GM19351 (cell line): ENCODE measurements around the gene WBP1L.
"Not testable (repeated sequence)": the region's sequence is repeated elsewhere in the genome, so short reads cannot be mapped to it uniquely, and the experiment has no call there.

Experiments used
- ATAC-seq: cut with Tn5 transposase; IDR thresholded peaks from one replicate; pipeline ENCODE4 v1.9.1; 2021; ENCODE audit warnings: mild to moderate bottlenecking, moderate library complexity; ENCODE audit not compliant: unreplicated experiment

WBP1L gene

GRCh38 chr10:102758240-102758932 lies 14.6 kb downstream of the WBP1L start:
- ATAC-seq = no peak

- not testable (repeated sequence) for ATAC-seq
These were observed 15.2 kb downstream of the WBP1L start for GRCh38 chr10:102758933-102759262.

DNA sequence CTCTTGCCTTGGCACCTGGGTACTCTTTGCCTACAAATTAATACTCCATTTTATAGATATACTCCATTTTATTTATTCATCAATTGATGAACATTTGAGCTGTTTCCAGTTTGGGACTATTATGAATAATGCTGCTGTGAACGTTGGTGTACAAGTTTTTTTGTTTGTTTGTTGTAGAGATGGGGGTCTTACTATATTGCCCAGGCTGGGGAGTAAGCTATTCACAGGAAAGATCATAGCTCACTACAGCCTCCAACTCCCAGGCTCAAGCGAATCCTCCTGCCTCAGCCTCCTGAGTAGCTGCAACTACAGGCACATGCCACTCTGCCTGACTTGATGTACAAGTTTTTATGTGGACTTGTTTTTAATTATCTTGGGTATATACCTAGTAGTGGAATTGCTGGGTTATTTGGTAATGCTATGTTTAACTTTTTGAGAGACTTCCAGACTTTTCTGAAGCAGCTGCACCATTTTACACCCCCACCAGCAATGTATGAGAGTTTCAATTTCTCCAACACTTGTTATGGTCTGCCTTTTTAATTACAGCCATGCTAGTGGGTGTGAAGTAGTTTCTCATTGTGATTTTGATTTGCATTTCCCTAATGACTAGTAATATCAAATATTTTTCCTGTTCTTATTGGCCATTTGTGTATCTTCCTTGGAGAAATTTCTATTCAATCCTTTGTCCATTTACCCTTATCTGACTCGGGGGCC lies 15.9 kb downstream of the WBP1L start:
- ATAC-seq = no peak

- no peak for ATAC-seq
These were observed 18.2 kb downstream of the WBP1L start for GRCh38 chr10:102761981-102762380.

GRCh38 chr10:102762401-102763015 lies 18.8 kb downstream of the WBP1L start:
- no peak for ATAC-seq

DNA sequence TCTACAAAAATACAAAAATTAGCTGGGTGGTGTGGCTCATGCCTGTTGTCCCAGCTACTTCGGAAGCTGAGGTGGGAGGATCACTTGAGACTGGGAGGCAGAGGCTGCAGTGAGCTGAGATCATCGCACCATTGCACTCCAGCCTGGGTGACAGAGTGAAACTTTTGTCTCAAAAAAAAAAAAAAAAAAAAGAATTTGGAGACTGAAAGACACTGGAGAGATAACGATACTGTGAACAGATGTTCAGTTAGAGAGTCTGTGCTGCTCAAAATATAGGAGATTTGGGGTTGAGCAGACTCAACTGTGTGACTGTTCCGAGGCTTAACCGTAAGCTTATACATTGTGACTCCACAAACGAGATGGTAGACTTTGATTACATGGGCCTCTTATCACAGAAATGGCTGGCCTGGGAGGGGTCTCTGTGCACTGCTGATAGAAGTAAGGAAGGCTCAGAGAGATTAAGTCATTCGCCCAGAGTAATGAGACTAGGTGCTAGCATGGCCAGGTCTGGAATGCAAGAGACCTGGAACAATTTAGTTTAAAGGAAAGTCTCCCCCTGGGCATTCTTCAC lies 19.4 kb downstream of the WBP1L start:
- ATAC-seq = no peak

- no peak for ATAC-seq
These were observed 20.9 kb downstream of the WBP1L start for GRCh38 chr10:102764470-102765161.

DNA sequence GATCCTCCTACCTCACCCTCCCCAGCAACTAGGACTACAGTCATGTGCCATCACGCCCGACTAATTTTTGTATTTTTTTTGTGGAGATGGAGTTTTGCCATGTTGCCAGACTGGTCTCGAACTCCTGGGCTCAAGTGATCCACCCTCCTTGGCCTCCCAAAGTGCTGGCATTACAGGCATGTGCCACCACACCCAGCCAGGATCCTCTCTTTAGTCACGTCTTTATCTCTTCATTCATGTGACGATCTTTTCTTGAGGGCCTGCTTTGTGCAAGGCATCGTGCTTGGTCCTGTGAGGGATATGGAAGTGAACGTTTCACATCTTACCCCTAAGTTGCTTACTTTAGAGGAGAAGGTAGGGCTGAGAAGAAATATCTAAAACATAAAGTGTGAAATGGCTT lies 21.6 kb downstream of the WBP1L start:
- ATAC-seq = no peak

DNA sequence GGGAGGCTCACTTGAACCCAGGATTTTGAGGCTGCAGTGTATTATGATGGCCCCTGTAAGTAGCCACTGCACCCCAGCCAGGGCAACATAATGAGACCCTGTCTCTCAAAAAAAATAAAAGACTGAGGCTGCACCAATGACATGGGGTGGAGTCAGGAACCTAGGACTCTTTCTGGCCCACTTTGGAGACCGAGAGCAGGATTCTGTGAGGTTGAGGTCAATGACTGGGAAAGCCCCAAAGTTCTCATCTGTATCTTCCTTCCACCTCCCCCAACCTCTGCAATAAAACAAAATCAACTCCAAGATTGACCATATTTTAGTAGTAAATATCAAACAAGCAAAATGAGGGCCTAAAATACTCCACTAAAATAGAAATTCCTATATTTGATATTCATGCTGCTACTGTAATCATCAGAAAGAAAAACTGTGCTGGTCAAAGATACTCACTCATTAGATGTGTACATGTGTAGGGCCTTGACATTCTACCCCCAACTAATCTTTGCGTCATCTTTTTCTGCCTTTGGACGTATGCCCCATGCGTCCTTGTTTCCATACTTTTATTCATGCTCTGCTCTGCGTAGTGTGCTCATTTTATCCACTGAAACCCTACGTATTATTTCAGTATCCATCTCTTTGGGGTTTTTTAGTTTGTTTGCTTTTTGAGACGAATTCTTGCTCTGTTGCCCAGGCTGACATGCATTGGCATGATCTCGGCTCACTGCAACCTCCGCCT lies 23.8 kb downstream of the WBP1L start:
- ATAC-seq = no peak

DNA sequence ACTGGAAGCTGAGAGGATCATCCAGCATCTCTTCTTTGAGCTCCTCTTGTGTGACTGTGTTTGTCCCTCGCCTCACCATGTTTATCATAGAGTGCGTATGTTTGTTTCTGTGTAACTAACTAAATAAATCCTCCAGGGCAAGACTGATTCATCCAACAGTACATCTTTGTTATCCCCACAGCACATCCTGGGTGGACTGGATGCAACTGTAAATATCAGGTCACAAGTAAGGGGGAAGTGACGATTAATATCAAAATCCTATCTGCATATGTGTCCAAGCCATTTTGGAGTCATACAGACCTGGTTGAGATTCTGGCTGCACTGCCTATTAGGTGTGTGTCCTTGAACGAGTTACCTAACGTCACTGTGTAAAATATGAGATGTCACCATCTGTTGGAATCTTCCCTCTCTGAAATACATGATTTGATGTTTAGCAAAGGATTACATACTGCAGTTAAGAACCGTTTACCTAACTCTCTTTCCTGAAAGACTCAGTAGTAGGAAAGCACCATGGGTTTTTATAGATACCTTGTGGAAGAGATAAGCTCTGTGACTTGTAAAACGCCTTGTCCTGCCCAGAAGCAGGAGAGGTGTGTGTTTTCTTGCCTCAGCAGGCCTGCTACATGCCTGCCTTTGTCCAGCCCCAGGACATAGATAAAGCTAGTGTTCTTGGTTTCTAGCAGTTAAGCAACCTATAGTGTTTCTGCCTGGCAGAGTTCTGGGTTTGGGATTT lies 25.8 kb downstream of the WBP1L start:
- no peak for ATAC-seq

- no peak for ATAC-seq
These were observed 26.3 kb downstream of the WBP1L start for GRCh38 chr10:102770108-102770482.

- no peak for ATAC-seq
These were observed 27.0 kb downstream of the WBP1L start for GRCh38 chr10:102770792-102771191.

GRCh38 chr10:102773320-102773719 lies 29.6 kb downstream of the WBP1L start:
- ATAC-seq = no peak

DNA sequence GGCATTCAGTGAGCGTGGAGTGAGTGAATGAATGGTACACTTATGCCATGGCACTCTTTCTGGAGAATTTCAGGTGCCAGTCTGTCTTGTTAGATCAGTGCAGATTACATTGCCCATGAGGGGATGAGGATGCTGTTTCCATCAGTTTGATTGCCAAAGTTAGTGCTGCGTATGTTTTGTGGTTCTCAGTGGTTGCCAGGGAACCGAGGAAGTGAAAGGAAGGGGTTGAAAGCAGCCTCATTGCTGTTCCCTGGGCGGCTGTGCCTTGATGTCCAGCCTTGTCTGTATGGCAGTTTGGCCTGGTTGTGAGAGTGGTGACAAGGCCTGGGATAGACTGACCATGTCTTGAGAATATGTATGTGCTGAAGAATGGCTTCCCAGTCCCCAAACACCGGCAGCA lies 30.2 kb downstream of the WBP1L start:
- ATAC-seq = no peak

DNA sequence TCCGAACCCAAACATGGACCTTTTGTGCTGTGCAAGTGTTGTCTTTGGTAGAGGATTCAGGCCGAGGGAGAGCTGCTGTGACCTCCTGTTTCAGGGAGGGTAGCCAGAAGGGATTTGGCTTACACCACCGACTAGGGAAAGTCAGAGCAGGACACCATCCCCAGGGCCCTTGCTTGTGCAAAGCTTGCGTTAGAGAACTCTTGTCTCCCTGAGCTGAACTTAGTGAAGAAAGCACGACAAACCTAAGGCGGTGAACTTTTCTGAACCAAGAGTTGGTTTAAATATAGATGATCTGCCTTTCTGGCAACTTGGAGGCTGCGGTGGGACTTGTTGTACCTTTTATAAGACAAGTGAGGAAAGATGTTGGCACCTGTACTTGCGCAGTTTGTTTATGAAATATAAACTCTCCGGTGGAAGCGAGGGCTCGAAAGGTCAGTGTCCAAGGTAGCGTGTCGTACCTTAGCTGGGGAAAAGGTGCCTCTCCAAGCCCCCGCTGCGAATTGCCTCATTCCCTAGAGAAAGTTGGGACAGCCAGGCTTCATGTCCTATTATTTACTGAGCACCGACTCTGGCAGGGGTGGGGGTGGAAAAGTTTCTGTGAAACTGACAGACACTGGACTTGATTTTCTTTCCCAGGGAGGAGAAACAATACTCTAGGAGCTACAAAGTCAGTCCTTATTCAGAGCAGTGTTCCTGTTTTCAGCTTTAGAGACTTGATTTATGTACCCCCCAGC lies 31.6 kb downstream of the WBP1L start:
- ATAC-seq = no peak

GRCh38 chr10:102775935-102776669 lies 32.4 kb downstream of the WBP1L start:
- ATAC-seq = no peak

DNA sequence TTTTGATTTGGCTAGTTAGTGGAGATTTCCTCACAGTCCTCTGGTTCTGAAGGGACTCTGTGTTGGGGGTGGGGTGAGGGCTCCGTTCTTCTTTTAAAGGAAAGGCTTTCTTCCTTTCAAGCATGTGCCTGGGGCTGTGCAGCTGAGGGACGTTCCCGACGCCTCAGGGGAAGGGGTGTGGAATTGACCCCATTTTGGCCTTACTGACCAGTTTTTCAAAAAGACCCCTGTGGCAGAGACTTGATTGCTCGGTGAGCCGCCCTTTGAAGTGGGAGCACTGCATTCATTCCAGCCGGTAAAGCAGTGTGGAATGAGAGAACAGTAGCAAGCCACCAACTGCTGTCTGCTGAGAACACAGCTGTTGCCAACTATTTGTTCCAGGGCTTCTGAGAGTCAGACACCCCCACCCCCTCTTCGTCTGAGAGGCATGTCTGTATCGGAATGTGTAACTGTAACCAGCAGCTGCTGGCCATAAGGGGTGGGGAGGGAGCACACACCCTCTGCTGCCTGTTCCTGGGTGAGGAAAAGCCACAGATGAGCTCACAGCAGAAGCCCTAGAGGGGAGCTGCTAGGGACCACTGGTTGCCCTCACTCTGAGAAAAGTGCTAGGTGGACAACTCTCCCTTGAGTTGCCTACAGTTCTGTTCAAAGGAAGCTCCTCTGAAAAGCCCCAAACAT lies 33.2 kb downstream of the WBP1L start:
- ATAC-seq = no peak
